HEK293T (cell line): Measurements from ENCODE around the gene MRPS23.

Experiments used
- FOXA1 ChIP-seq: fragments of 450-650 bp; IDR thresholded peaks from 2 replicates; pipeline ENCODE4 v1.6.1; 2016; ENCODE audit warnings: mild to moderate bottlenecking
- FOXK2 ChIP-seq: fragments of 450-650 bp; IDR thresholded peaks from 2 replicates; pipeline ENCODE4 v1.6.1; 2016; ENCODE audit warnings: mild to moderate bottlenecking
- FOXM1 ChIP-seq: fragments of 450-650 bp; IDR thresholded peaks from 2 replicates; pipeline ENCODE4 v1.6.1; 2017; ENCODE audit warnings: mild to moderate bottlenecking, borderline replicate concordance
- HDGF ChIP-seq: fragments of 450-650 bp; IDR thresholded peaks from 2 replicates; pipeline ENCODE4 v1.6.1; 2017; ENCODE audit warnings: antibody characterized with exemption, borderline replicate concordance
- L3MBTL2 ChIP-seq: fragments of 450-650 bp; conservative IDR thresholded peaks from 2 replicates; pipeline ENCODE4 v1.6.1; 2016; ENCODE audit warnings: mild to moderate bottlenecking
- LEF1 ChIP-seq: fragments of 450-650 bp; IDR thresholded peaks from 2 replicates; pipeline ENCODE4 v1.6.1; 2017; ENCODE audit warnings: mild to moderate bottlenecking, borderline replicate concordance
- NFRKB ChIP-seq: fragments of 450-650 bp; IDR thresholded peaks from 2 replicates; pipeline ENCODE4 v1.6.1; 2016; ENCODE audit warnings: mild to moderate bottlenecking, moderate library complexity
- SP1 ChIP-seq: fragments of 450-650 bp; IDR thresholded peaks from 2 replicates; pipeline ENCODE4 v1.6.1; 2017
- SUZ12 ChIP-seq: fragments of 450-650 bp; IDR thresholded peaks from 2 replicates; pipeline ENCODE4 v1.6.1; 2016; ENCODE audit warnings: mild to moderate bottlenecking

DNA sequence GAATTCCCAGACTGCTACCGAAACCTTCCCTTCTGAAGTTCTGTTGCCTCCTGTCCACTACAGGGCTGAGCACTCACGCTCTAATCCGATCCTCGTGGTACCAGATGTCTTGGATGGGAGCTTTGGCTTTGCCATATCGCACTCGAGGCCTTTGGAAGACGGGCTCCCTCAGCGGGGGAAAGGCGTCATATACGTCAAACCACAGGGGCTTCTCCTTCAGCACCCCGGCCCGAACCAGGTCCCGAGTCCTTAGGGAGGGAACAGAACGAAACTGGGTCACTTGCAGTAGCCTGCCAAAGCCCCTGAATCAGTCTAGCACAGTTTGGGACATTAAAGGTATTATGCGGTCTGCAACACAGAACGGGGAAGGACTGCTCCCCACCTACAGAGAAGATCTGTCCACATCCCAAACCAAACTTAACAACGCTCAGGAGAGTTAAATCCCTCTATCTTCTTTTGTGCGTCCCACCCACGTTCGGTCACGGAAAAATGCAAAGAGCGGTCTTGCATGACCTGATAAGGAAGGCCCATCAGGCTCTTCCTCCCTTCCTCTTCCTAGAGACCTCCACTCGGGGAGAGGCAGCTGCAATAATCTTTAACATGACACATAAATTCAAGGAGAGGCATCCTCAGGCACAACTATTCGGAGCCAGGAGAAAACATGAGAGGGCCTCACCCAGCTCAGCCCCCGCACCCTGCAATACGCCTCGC is 526 bp downstream of the MRPS23 start:
- TF ChIP-seq NFRKB (no peak), HDGF (no peak), SUZ12 (no peak), FOXM1 (no peak), FOXK2 (no peak), SP1 (no peak), L3MBTL2 (no peak), FOXA1 (no peak), LEF1 (no peak)
